NCI-H1105 (cell line): Measurements from ENCODE around the gene FYB1.
"Not testable (repeated sequence)": the region's sequence is repeated elsewhere in the genome, so short reads cannot be mapped to it uniquely, and the experiment has no call there.

ENCODE experiments used
- DNase-seq: peaks from one replicate; lab custom pipeline; 2025; lab: John Stamatoyannopoulos, UW

The FYB1 gene

GRCh38 chr5:39187831-39188731 lies 31.3 kb downstream of the FYB1 start:
- no peak for DNase-seq

GRCh38 chr5:39186722-39187539 lies 32.4 kb downstream of the FYB1 start:
- no peak for DNase-seq

GRCh38 chr5:39186289-39186688 lies 33.1 kb downstream of the FYB1 start:
- DNase-seq, result no peak

GRCh38 chr5:39185761-39186160 lies 33.6 kb downstream of the FYB1 start:
- no peak for DNase-seq

- DNase-seq, result not testable (repeated sequence)
Measured at GRCh38 chr5:39179561-39179960, 39.8 kb downstream of the FYB1 start.

- DNase-seq, result no peak
Measured at GRCh38 chr5:39178861-39179260, 40.5 kb downstream of the FYB1 start.

GRCh38 chr5:39178171-39178570 lies 41.2 kb downstream of the FYB1 start:
- no peak for DNase-seq

GRCh38 chr5:39177631-39177964 lies 41.8 kb downstream of the FYB1 start:
- no peak for DNase-seq

GRCh38 chr5:39176759-39177630 lies 42.4 kb downstream of the FYB1 start:
- DNase-seq, result no peak

- DNase-seq, result no peak
Measured at GRCh38 chr5:39175273-39175955, 43.9 kb downstream of the FYB1 start.

- DNase-seq, result no peak
Measured at GRCh38 chr5:39173069-39173468, 46.3 kb downstream of the FYB1 start.

- no peak for DNase-seq
Measured at GRCh38 chr5:39172593-39172992, 46.8 kb downstream of the FYB1 start.

GRCh38 chr5:39171647-39172046 lies 47.7 kb downstream of the FYB1 start:
- DNase-seq, result no peak

GRCh38 chr5:39169081-39169480 lies 50.3 kb downstream of the FYB1 start:
- no peak for DNase-seq

- no peak for DNase-seq
Measured at GRCh38 chr5:39167972-39168342, 51.4 kb downstream of the FYB1 start.

GRCh38 chr5:39167141-39167971 lies 52.0 kb downstream of the FYB1 start:
- no peak for DNase-seq

GRCh38 chr5:39164529-39165402 lies 54.6 kb downstream of the FYB1 start:
- DNase-seq, result no peak

- no peak for DNase-seq
Measured at GRCh38 chr5:39164016-39164415, 55.3 kb downstream of the FYB1 start.

- DNase-seq, result no peak
Measured at GRCh38 chr5:39161578-39161977, 57.8 kb downstream of the FYB1 start.
